ACC112 (cell line): ENCODE results near the gene FAM184B.

Source experiments
- H2AFZ ChIP-seq: fragments of 200-600 bp; sonication (generic); one replicate; pipeline ENCODE4 v1.6.0; 2017; ENCODE audit warnings: antibody characterized with exemption, low read length; ENCODE audit not compliant: unreplicated experiment
- H3K27ac ChIP-seq: fragments of 200-600 bp; sonication (generic); 2 replicates; pipeline ENCODE4 v1.5.1; 2014; ENCODE audit warnings: low read depth, mild to moderate bottlenecking, antibody characterized with exemption, low read length, moderate library complexity
- H3K27me3 ChIP-seq: fragments of 200-600 bp; sonication (generic); 2 replicates; pipeline ENCODE4 v1.6.1; 2014; ENCODE audit warnings: mild to moderate bottlenecking, antibody characterized with exemption, low read length, moderate library complexity, mixed read lengths; ENCODE audit not compliant: insufficient read depth
- H3K36me3 ChIP-seq: fragments of 200-600 bp; sonication (generic); 2 replicates; pipeline ENCODE4 v1.6.1; 2016; ENCODE audit warnings: mild to moderate bottlenecking, antibody characterized with exemption, low read length, moderate library complexity, mixed read lengths; ENCODE audit not compliant: insufficient read depth
- H3K4me1 ChIP-seq: fragments of 200-600 bp; sonication (generic); one replicate; pipeline ENCODE4 v1.6.1; 2016; ENCODE audit warnings: low read length, mixed read lengths; ENCODE audit not compliant: insufficient read depth, unreplicated experiment, control insufficient read depth
- H3K4me3 ChIP-seq: fragments of 200-600 bp; sonication (generic); 2 replicates; pipeline ENCODE4 v1.5.1; 2014; ENCODE audit warnings: mild to moderate bottlenecking, low read depth, low read length
- H3K79me2 ChIP-seq: fragments of 200-600 bp; sonication (generic); one replicate; pipeline ENCODE4 v1.6.0; 2016; ENCODE audit warnings: low read length; ENCODE audit not compliant: control insufficient read depth, unreplicated experiment, insufficient read depth

FAM184B gene

GRCh38 chr4:17773135-17773698, 8.2 kb downstream of the FAM184B start:
- Histone ChIP-seq H3K79me2 (no peaks in the 10 kb centered on the region), H3K4me3 (no peak overlapping the region), H3K27ac (no peak overlapping the region), H2AFZ (no peak overlapping the region), H3K36me3 (no peaks in the 10 kb centered on the region), H3K4me1 (no peaks in the 10 kb centered on the region), H3K27me3 (peaks cover 28% of the 10 kb centered on the region)

GRCh38 chr4:17771284-17771908, 10.0 kb downstream of the FAM184B start:
- no peak overlapping the region for H3K4me3 ChIP-seq
- no peaks in the 10 kb centered on the region for H3K36me3 ChIP-seq
- H3K4me1 ChIP-seq: no peaks in the 10 kb centered on the region
- H3K79me2 ChIP-seq: no peaks in the 10 kb centered on the region
- peaks cover 11% of the 10 kb centered on the region; the same call in 1 of the 2 replicates for H3K27me3 ChIP-seq
- no peak overlapping the region for H3K27ac ChIP-seq
- H2AFZ ChIP-seq: no peak overlapping the region

GRCh38 chr4:17770845-17771244, 10.6 kb downstream of the FAM184B start:
- Histone ChIP-seq H3K79me2 (no peaks in the 10 kb centered on the region), H3K36me3 (no peaks in the 10 kb centered on the region), H3K4me3 (no peak overlapping the region)

GRCh38 chr4:17769406-17770174, 11.8 kb downstream of the FAM184B start:
- no peaks in the 10 kb centered on the region for H3K36me3 ChIP-seq
- H3K4me1 ChIP-seq: no peaks in the 10 kb centered on the region
- no peaks in the 10 kb centered on the region for H3K79me2 ChIP-seq
- H3K27ac ChIP-seq: no peak overlapping the region
- H3K27me3 ChIP-seq: peaks cover 6% of the 10 kb centered on the region; the same call in 1 of the 2 replicates
- no peak overlapping the region for H2AFZ ChIP-seq
- H3K4me3 ChIP-seq: no peak overlapping the region

More at GRCh38 chr4:17770845-17771244, 10.6 kb downstream of the FAM184B start:
- Histone ChIP-seq H2AFZ (no peak overlapping the region), H3K27ac (no peak overlapping the region), H3K4me1 (no peaks in the 10 kb centered on the region), H3K27me3 (peaks cover 7% of the 10 kb centered on the region; the same call in 1 of the 2 replicates)

GRCh38 chr4:17766826-17767458, 14.5 kb downstream of the FAM184B start:
- H3K27me3 ChIP-seq: peaks cover 4% of the 10 kb centered on the region; the same call in 1 of the 2 replicates
- H3K79me2 ChIP-seq: no peaks in the 10 kb centered on the region
- no peak overlapping the region for H3K27ac ChIP-seq
- no peak overlapping the region for H2AFZ ChIP-seq
- H3K4me1 ChIP-seq: no peaks in the 10 kb centered on the region
- H3K4me3 ChIP-seq: no peak overlapping the region
- H3K36me3 ChIP-seq: no peaks in the 10 kb centered on the region

GRCh38 chr4:17765514-17766286, 15.7 kb downstream of the FAM184B start:
- Histone ChIP-seq H2AFZ (no peak overlapping the region), H3K27ac (no peak overlapping the region), H3K36me3 (no peaks in the 10 kb centered on the region), H3K79me2 (no peaks in the 10 kb centered on the region), H3K4me1 (no peaks in the 10 kb centered on the region), H3K4me3 (no peak overlapping the region), H3K27me3 (peaks cover 4% of the 10 kb centered on the region)

- Histone ChIP-seq H3K4me3 (no peak overlapping the region), H3K79me2 (no peaks in the 10 kb centered on the region), H3K36me3 (no peaks in the 10 kb centered on the region), H3K4me1 (no peaks in the 10 kb centered on the region), H2AFZ (no peak overlapping the region), H3K27ac (no peak overlapping the region), H3K27me3 (peaks cover 10% of the 10 kb centered on the region)
These were observed 17.5 kb downstream of the FAM184B start for GRCh38 chr4:17763931-17764330.

- Histone ChIP-seq H3K79me2 (no peaks in the 10 kb centered on the region), H3K27ac (no peak overlapping the region), H3K4me1 (no peaks in the 10 kb centered on the region), H3K4me3 (no peak overlapping the region), H3K27me3 (peaks cover 15% of the 10 kb centered on the region), H3K36me3 (no peaks in the 10 kb centered on the region), H2AFZ (no peak overlapping the region)
These were observed 18.0 kb downstream of the FAM184B start for GRCh38 chr4:17763416-17763815.

- Histone ChIP-seq H3K79me2 (no peaks in the 10 kb centered on the region), H3K36me3 (no peaks in the 10 kb centered on the region), H3K4me3 (no peak overlapping the region), H3K27me3 (peaks cover 22% of the 10 kb centered on the region), H2AFZ (no peak overlapping the region), H3K27ac (no peak overlapping the region), H3K4me1 (no peaks in the 10 kb centered on the region)
These were observed 18.7 kb downstream of the FAM184B start for GRCh38 chr4:17762726-17763125.

GRCh38 chr4:17761062-17761461, 20.4 kb downstream of the FAM184B start:
- no peaks in the 10 kb centered on the region for H3K4me1 ChIP-seq
- no peaks in the 10 kb centered on the region for H3K79me2 ChIP-seq
- no peak overlapping the region for H2AFZ ChIP-seq
- H3K27ac ChIP-seq: no peak overlapping the region
- H3K27me3 ChIP-seq: peaks cover 37% of the 10 kb centered on the region
- no peaks in the 10 kb centered on the region for H3K36me3 ChIP-seq
- no peak overlapping the region for H3K4me3 ChIP-seq
